WTC11 (cell line): ENCODE measurements around the gene RPP14. TPM values are rescaled to one million over a fixed set of nuclear protein-coding genes. Genes with fewer than 3 reads are reported as not detected.
"Not testable (repeated sequence)": the region's sequence is repeated elsewhere in the genome, so short reads cannot be mapped to it uniquely, and the experiment has no call there.

Source experiments
- ATAC-seq: fragments of 200-7000 bp; cut with Tn5 transposase; 2 replicates; pipeline ENCODE4 v1.10.0; 2021; ENCODE audit warnings: mild to moderate bottlenecking, moderate library complexity
- CTCF ChIA-PET: fragments of 300-600 bp; sonication (Branson Sonifier 250); formaldehyde crosslinking; loops from one replicate; lab custom pipeline; 2021; ENCODE audit warnings: antibody characterized with exemption; lab: Charles Lee
- POLR2A ChIA-PET: fragments of 350-600 bp; sonication (Branson Sonifier 250); formaldehyde crosslinking; loops from one replicate; lab custom pipeline; 2021; ENCODE audit warnings: antibody characterized with exemption; lab: Charles Lee
- DNase-seq: peaks from one replicate; pipeline ENCODE4 v3.0.0; 2021; ENCODE audit warnings: low spot score
- H3K27ac Mint-ChIP-seq: 2 replicates; pipeline ENCODE4 v1.8.0; 2021; ENCODE audit warnings: mixed read lengths
- H3K27me3 Mint-ChIP-seq: 2 replicates; pipeline ENCODE4 v1.8.0; 2021; ENCODE audit warnings: low read depth, mild to moderate bottlenecking, moderate library complexity, mixed read lengths
- H3K36me3 Mint-ChIP-seq: 2 replicates; pipeline ENCODE4 v1.8.0; 2021; ENCODE audit warnings: mixed read lengths
- H3K4me1 Mint-ChIP-seq: 2 replicates; pipeline ENCODE4 v1.8.0; 2022; ENCODE audit warnings: mixed read lengths
- H3K4me3 Mint-ChIP-seq: 2 replicates; pipeline ENCODE4 v1.8.0; 2021; ENCODE audit warnings: mild to moderate bottlenecking, moderate library complexity, mixed read lengths
- H3K9me3 Mint-ChIP-seq: 2 replicates; pipeline ENCODE4 v1.8.0; 2021; ENCODE audit warnings: mixed read lengths
- ATF3 ChIP-seq: sonication (generic); formaldehyde crosslinking; conservative IDR thresholded peaks from 2 replicates; pipeline ENCODE4 v1.8.1; 2022; ENCODE audit warnings: mild to moderate bottlenecking, missing genetic modification reagents
- E2F4 ChIP-seq: sonication (generic); formaldehyde crosslinking; IDR thresholded peaks from 2 replicates; pipeline ENCODE4 v1.8.1; 2022; ENCODE audit warnings: low read depth, mild to moderate bottlenecking, moderate library complexity, missing genetic modification reagents, borderline replicate concordance
- ELF4 ChIP-seq: sonication (generic); formaldehyde crosslinking; IDR thresholded peaks from 2 replicates; pipeline ENCODE4 v1.8.1; 2022; ENCODE audit warnings: low read depth, mild to moderate bottlenecking, moderate library complexity, missing genetic modification reagents
- ERG ChIP-seq: fragments of 250-450 bp; sonication (Bioruptor Pico); IDR thresholded peaks from 2 replicates; pipeline ENCODE4 v1.8.0; 2021; ENCODE audit warnings: mild to moderate bottlenecking
- FOXP4 ChIP-seq: sonication (generic); formaldehyde crosslinking; IDR thresholded peaks from 2 replicates; pipeline ENCODE4 v1.8.0; 2022; ENCODE audit warnings: mild to moderate bottlenecking, missing genetic modification reagents
- JUN ChIP-seq: sonication (generic); formaldehyde crosslinking; IDR thresholded peaks from 2 replicates; pipeline ENCODE4 v1.8.0; 2023; ENCODE audit warnings: mild to moderate bottlenecking, missing genetic modification reagents
- NR2C2 ChIP-seq: sonication (generic); formaldehyde crosslinking; IDR thresholded peaks from 2 replicates; pipeline ENCODE4 v1.8.0; 2022; ENCODE audit warnings: mild to moderate bottlenecking, missing genetic modification reagents
- SMAD3 ChIP-seq: sonication (generic); formaldehyde crosslinking; IDR thresholded peaks from 2 replicates; pipeline ENCODE4 v1.8.0; 2022; ENCODE audit warnings: missing genetic modification reagents, mild to moderate bottlenecking, borderline replicate concordance
- SOX15 ChIP-seq: fragments of 250-450 bp; sonication (Bioruptor Pico); IDR thresholded peaks from 2 replicates; pipeline ENCODE4 v1.9.0; 2021; ENCODE audit warnings: mild to moderate bottlenecking
- TCF7 ChIP-seq: sonication (generic); formaldehyde crosslinking; IDR thresholded peaks from 2 replicates; pipeline ENCODE4 v1.8.0; 2022; ENCODE audit warnings: mild to moderate bottlenecking, low read depth, missing genetic modification reagents, moderate library complexity
- USF2 ChIP-seq: sonication (generic); formaldehyde crosslinking; IDR thresholded peaks from 2 replicates; pipeline ENCODE4 v1.8.1; 2023; ENCODE audit warnings: mild to moderate bottlenecking, missing genetic modification reagents, moderate library complexity
- ZNF219 ChIP-seq: sonication (generic); formaldehyde crosslinking; IDR thresholded peaks from 2 replicates; pipeline ENCODE4 v1.8.0; 2023; ENCODE audit warnings: missing genetic modification reagents, mild to moderate bottlenecking, borderline replicate concordance
- ZNF317 ChIP-seq: sonication (generic); formaldehyde crosslinking; IDR thresholded peaks from 2 replicates; pipeline ENCODE4 v1.8.1; 2023; ENCODE audit warnings: low read depth, mild to moderate bottlenecking, moderate library complexity, missing genetic modification reagents, borderline replicate concordance
- ZNF416 ChIP-seq: fragments of 250-450 bp; sonication (Bioruptor Pico); IDR thresholded peaks from 2 replicates; pipeline ENCODE4 v1.9.0; 2021; ENCODE audit warnings: mild to moderate bottlenecking, inconsistent platforms
- ZNF512 ChIP-seq: sonication (generic); formaldehyde crosslinking; IDR thresholded peaks from 2 replicates; pipeline ENCODE4 v1.8.1; 2022; ENCODE audit warnings: missing genetic modification reagents, borderline replicate concordance
- ZNF671 ChIP-seq: fragments of 250-450 bp; sonication (Bioruptor Pico); IDR thresholded peaks from 2 replicates; pipeline ENCODE4 v1.8.0; 2021; ENCODE audit warnings: mild to moderate bottlenecking
- total RNA-seq: library from RNA; stranded (reverse); gene quantifications from 3 replicates; pipeline ENCODE4 v1.2.3, GENCODE V29; 2021

Gene RPP14
- total RNA-seq, 1 experiment from 2014 or later, result 17.9 TPM

GRCh38 chr3:58290446-58290845, 15.6 kb upstream of the RPP14 start:
- CTCF ChIA-PET, H3K4me1 Mint-ChIP-seq, H3K27ac Mint-ChIP-seq, POLR2A ChIA-PET, H3K27me3 Mint-ChIP-seq, ATAC-seq, H3K4me3 Mint-ChIP-seq, DNase-seq: not testable (repeated sequence)
- Mint-ChIP-seq H3K36me3 (peaks cover 13% of the 10 kb centered on the region), H3K9me3 (peaks cover 12% of the 10 kb centered on the region; the same call in 1 of the 2 replicates)

- H3K9me3 Mint-ChIP-seq, result peaks cover 13% of the 10 kb centered on the region; the same call in 1 of the 2 replicates
- H3K27me3 Mint-ChIP-seq, result no peaks in the 10 kb centered on the region; the same call in 1 of the 2 replicates
- CTCF ChIA-PET, result interaction anchor here (0.6 to 2.1 kb wide), 3 partner anchors 14 to 104 kb away, joined by 3 to 5 read pairs (median 5); partner anchors contain the start of genes HTD2 and RPP14
- DNase-seq (no peak), ATAC-seq (no peak)
- POLR2A ChIA-PET, result no interaction called here
- peaks cover 13% of the 10 kb centered on the region for H3K36me3 Mint-ChIP-seq
- H3K4me1 Mint-ChIP-seq, result peaks cover 4% of the 10 kb centered on the region; the same call in 1 of the 2 replicates
- no peak overlapping the region for H3K4me3 Mint-ChIP-seq
- H3K27ac Mint-ChIP-seq, result no peak overlapping the region
- TF ChIP-seq JUN (CRISPR knock-in tag), result no peak
- TF ChIP-seq FOXP4, result no peak
- TF ChIP-seq ERG (CRISPR knock-in tag), result no peak
- TF ChIP-seq NR2C2 (CRISPR knock-in tag), result no peak
- no peak for TF ChIP-seq ATF3 (CRISPR knock-in tag)
- TF ChIP-seq, all 79 proteins: peak for 0
Measured at GRCh38 chr3:58291671-58292338, 14.2 kb upstream of the RPP14 start.

GRCh38 chr3:58292866-58293265, 13.2 kb upstream of the RPP14 start:
- Mint-ChIP-seq H3K4me3 (no peak overlapping the region), H3K27me3 (no peaks in the 10 kb centered on the region; the same call in 1 of the 2 replicates), H3K4me1 (peaks cover 4% of the 10 kb centered on the region; the same call in 1 of the 2 replicates), H3K36me3 (peaks cover 13% of the 10 kb centered on the region), H3K27ac (no peak overlapping the region), H3K9me3 (peaks cover 13% of the 10 kb centered on the region; the same call in 1 of the 2 replicates)
- TF ChIP-seq USF2 (CRISPR knock-in tag), result no peak
- no peak for TF ChIP-seq TCF7 (CRISPR knock-in tag)
- no peak for TF ChIP-seq ELF4 (CRISPR knock-in tag)
- TF ChIP-seq SOX15, result no peak
- no peak for TF ChIP-seq ZNF416 (CRISPR knock-in tag)
- no peak for TF ChIP-seq ZNF512 (CRISPR knock-in tag)
- no peak for TF ChIP-seq E2F4 (CRISPR knock-in tag)
- TF ChIP-seq ZNF317, result no peak
- TF ChIP-seq ZNF671 (CRISPR knock-in tag), result no peak
- no peak for TF ChIP-seq SMAD3 (CRISPR knock-in tag)
- no peak for TF ChIP-seq ZNF219 (CRISPR knock-in tag)
- ChIA-PET POLR2A (no interaction called here), CTCF (interaction anchor here (1.5 to 2.1 kb wide), 3 partner anchors 13 to 105 kb away, joined by 5 to 6 read pairs (median 5); partner anchors contain the start of genes HTD2 and RPP14)
- DNase-seq (no peak), ATAC-seq (no peak)
